Naive B cell (primary cell): Measurements from ENCODE around the gene CCDC137. TPM values are rescaled to one million over a fixed set of nuclear protein-coding genes. Genes with fewer than 3 reads are reported as not detected.

Experiments
- ATAC-seq, 2 donors: fragments of 150-1000 bp; cut with Tn5 transposase; 2 replicates each; pipeline ENCODE4 v1.10.0; 2021; ENCODE audit warnings: low read depth in 2 of 2, mild to moderate bottlenecking in 2 of 2, moderate library complexity in 2 of 2
- DNase-seq: peaks from one replicate; pipeline ENCODE4 v3.0.0; 2022
- H3K27ac Mint-ChIP-seq, 6 donors: one replicate each; pipeline ENCODE4 v1.8.0; 2020 to 2022; ENCODE audit warnings: mild to moderate bottlenecking in 6 of 6, mixed read lengths in 6 of 6, moderate library complexity in 5 of 6, inconsistent platforms in 2 of 6
- H3K27me3 Mint-ChIP-seq, 3 donors: one replicate each; pipeline ENCODE4 v1.8.0; 2021 to 2022; ENCODE audit warnings: mixed read lengths in 3 of 3, mild to moderate bottlenecking in 1 of 3
- H3K36me3 Mint-ChIP-seq, 2 donors: one replicate each; pipeline ENCODE4 v1.8.0; 2020 to 2022; ENCODE audit warnings: mixed read lengths in 2 of 2, inconsistent platforms in 1 of 2, mild to moderate bottlenecking in 1 of 2
- H3K4me1 Mint-ChIP-seq, 3 donors: one replicate each; pipeline ENCODE4 v1.8.0; 2020 to 2022; ENCODE audit warnings: mixed read lengths in 3 of 3, inconsistent platforms in 1 of 3, mild to moderate bottlenecking in 1 of 3, moderate library complexity in 1 of 3
- H3K4me3 Mint-ChIP-seq, 8 donors: one replicate each; pipeline ENCODE4 v1.8.0; 2020 to 2022; ENCODE audit warnings: mild to moderate bottlenecking in 8 of 8, mixed read lengths in 8 of 8, moderate library complexity in 8 of 8, inconsistent platforms in 2 of 8
- H3K9me3 Mint-ChIP-seq, 7 donors: one replicate each; pipeline ENCODE4 v1.8.0; 2020 to 2022; ENCODE audit warnings: mixed read lengths in 7 of 7, mild to moderate bottlenecking in 5 of 7, inconsistent platforms in 2 of 7, moderate library complexity in 1 of 7
- polyA plus RNA-seq, 6 donors: library from polyadenylated mRNA; unstranded; fragments of 300-500 nt; fragmentation: Illumina TruSeq; gene quantifications; one replicate each; pipeline ENCODE4 v1.2.3, GENCODE V29; 2021; ENCODE audit warnings: low read depth in 6 of 6

The CCDC137 gene
- polyA plus RNA-seq, 6 donors from 2014 or later: 3.2 to 29.4 (median 12.3) TPM

GRCh38 chr17:81690549-81690948, 24.0 kb downstream of the CCDC137 start:
- H3K9me3 Mint-ChIP-seq: no peaks in the 10 kb centered on the region
- DNase-seq (no peak), ATAC-seq (no peak)
- H3K27ac Mint-ChIP-seq: no peak overlapping the region
- H3K4me3 Mint-ChIP-seq: no peak overlapping the region
- no peaks in the 10 kb centered on the region for H3K36me3 Mint-ChIP-seq
- H3K4me1 Mint-ChIP-seq: peaks cover 24 to 29% (median 26%) of the 10 kb centered on the region in 3 donors
- H3K27me3 Mint-ChIP-seq: no peaks in the 10 kb centered on the region

DNA sequence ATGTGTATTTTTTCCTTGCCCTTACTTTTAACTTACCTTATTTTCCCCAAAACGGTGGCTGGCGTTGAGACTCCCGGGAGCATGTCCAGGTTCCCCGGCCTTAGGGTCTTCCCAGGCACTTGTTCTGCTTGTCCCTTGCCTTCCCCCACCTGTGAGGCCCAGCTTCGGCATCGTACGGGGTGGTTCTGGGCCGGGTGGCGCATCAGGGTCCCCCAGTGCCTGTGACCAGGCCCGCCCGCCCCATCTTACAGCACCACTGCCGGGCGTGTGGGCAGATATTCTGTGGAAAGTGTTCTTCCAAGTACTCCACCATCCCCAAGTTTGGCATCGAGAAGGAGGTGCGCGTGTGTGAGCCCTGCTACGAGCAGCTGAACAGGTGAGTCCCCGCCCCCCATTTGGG, 24.7 kb downstream of the CCDC137 start:
- H3K4me3 Mint-ChIP-seq: no peak overlapping the region
- H3K27me3 Mint-ChIP-seq: no peaks in the 10 kb centered on the region
- no peak for DNase-seq
- no peaks in the 10 kb centered on the region for H3K9me3 Mint-ChIP-seq
- no peak for ATAC-seq
- H3K27ac Mint-ChIP-seq: no peak overlapping the region
- peaks cover 17 to 27% (median 25%) of the 10 kb centered on the region in 3 donors for H3K4me1 Mint-ChIP-seq
- no peaks in the 10 kb centered on the region for H3K36me3 Mint-ChIP-seq

GRCh38 chr17:81691608-81692007, 25.1 kb downstream of the CCDC137 start:
- Mint-ChIP-seq H3K9me3 (no peaks in the 10 kb centered on the region), H3K36me3 (no peaks in the 10 kb centered on the region), H3K27ac (no peak overlapping the region), H3K4me1 (peaks cover 15 to 27% (median 21%) of the 10 kb centered on the region in 3 donors), H3K27me3 (no peaks in the 10 kb centered on the region), H3K4me3 (no peak overlapping the region)
- ATAC-seq (no peak), DNase-seq (no peak)

DNA sequence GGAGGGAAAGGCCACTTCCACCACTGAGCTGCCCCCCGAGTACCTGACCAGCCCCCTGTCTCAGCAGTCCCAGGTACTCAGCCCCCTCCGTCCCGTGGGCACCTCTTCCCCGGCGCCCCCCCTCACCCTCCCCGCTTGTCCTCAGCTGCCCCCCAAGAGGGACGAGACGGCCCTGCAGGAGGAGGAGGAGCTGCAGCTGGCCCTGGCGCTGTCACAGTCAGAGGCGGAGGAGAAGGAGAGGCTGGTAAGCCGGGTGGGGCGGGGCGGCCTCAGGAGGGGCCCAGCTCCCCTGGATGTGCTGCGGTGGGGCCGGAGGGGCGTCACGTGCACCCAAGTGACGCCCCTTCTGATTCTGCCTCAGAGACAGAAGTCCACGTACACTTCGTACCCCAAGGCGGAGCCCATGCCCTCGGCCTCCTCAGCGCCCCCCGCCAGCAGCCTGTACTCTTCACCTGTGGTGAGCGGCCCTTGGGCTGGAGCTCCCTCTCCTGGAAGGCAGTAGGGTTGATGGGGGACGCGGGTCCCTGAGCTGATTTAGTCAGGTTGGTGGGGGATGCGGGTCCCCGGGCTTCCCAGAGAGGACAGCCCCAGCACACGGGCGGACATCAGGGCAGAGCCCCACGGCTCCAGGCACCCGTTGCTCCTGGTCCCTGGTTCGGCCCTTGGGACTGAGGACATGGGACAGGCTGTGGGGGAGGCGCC, 27.1 kb downstream of the CCDC137 start:
- Mint-ChIP-seq H3K36me3 (no peaks in the 10 kb centered on the region), H3K27ac (no peak overlapping the region), H3K4me1 (peaks cover 11 to 18% (median 12%) of the 10 kb centered on the region in 3 donors), H3K4me3 (no peak overlapping the region), H3K27me3 (no peaks in the 10 kb centered on the region), H3K9me3 (no peaks in the 10 kb centered on the region)
- ATAC-seq (no peak), DNase-seq (no peak)

DNA sequence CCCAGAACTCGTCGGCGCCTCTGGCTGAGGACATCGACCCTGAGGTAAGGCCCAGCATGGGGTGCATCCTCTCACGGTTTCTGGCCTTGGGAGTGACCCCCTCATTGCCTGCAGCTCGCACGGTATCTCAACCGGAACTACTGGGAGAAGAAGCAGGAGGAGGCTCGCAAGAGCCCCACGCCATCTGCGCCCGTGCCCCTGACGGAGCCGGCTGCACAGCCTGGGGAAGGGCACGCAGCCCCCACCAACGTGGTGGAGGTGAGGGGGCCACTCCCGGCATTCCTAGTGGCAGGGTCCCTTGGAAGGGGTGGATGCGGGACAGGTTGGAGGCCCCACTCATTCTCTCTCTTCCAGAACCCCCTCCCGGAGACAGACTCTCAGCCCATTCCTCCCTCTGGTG, 28.3 kb downstream of the CCDC137 start:
- H3K9me3 Mint-ChIP-seq: no peaks in the 10 kb centered on the region
- H3K4me1 Mint-ChIP-seq: peaks cover 1 to 8% (median 6%) of the 10 kb centered on the region in 3 donors
- no peak for ATAC-seq
- peak overlapping the region in 1 of 6 donors; percentile 33 for H3K27ac Mint-ChIP-seq
- peak overlapping the region in 1 of 8 donors; percentile 33 for H3K4me3 Mint-ChIP-seq
- no peaks in the 10 kb centered on the region for H3K36me3 Mint-ChIP-seq
- no peak for DNase-seq
- no peaks in the 10 kb centered on the region for H3K27me3 Mint-ChIP-seq

DNA sequence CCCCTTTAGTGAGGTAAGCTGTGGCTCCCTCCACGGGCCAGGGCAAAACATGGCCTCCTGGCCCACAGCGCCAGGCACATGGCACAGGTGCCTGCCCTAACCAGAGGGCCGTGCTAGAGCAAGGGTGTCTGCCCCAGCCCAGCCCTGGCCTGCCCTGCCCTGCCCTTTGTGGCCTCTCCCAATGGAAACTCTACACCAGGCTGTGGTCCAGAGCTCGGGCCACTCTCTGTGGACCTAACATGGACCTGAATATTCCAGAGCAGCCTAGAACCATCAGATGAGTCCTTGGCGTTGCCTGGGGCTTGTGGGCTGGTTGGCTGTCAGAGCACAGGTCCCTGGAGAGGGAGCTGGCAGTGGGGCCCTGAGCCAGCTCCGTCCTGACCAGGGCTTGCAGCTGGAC, 28.7 kb downstream of the CCDC137 start:
- no peak for ATAC-seq
- Mint-ChIP-seq H3K4me3 (peak overlapping the region in 1 of 8 donors; percentile 33), H3K4me1 (peaks cover under 1 to 5% (median 3%) of the 10 kb centered on the region in 3 donors), H3K9me3 (no peaks in the 10 kb centered on the region), H3K27me3 (no peaks in the 10 kb centered on the region), H3K27ac (peak overlapping the region in 2 of 6 donors; percentile 33 to 34), H3K36me3 (no peaks in the 10 kb centered on the region)
- no peak for DNase-seq

DNA sequence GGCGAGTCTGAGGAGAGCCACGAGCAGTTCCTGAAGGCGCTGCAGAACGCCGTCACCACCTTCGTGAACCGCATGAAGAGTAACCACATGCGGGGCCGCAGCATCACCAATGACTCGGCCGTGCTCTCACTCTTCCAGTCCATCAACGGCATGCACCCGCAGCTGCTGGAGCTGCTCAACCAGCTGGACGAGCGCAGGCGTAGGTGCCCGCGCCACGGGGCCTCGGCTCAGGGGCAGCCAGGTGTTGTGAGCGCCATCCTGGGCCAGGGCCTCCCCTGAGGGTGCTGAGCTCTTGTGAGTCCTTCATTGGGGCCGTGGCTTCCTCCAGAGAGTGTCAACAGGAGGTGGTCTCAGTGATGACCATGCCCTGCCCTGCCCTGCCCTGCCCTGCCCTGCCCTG, 29.3 kb downstream of the CCDC137 start:
- no peaks in the 10 kb centered on the region for H3K9me3 Mint-ChIP-seq
- ATAC-seq (no peak), DNase-seq (no peak)
- H3K4me3 Mint-ChIP-seq: no peak overlapping the region
- no peak overlapping the region for H3K27ac Mint-ChIP-seq
- no peaks in the 10 kb centered on the region for H3K36me3 Mint-ChIP-seq
- H3K27me3 Mint-ChIP-seq: no peaks in the 10 kb centered on the region
- H3K4me1 Mint-ChIP-seq: peaks cover 5% of the 10 kb centered on the region in 3 donors

DNA sequence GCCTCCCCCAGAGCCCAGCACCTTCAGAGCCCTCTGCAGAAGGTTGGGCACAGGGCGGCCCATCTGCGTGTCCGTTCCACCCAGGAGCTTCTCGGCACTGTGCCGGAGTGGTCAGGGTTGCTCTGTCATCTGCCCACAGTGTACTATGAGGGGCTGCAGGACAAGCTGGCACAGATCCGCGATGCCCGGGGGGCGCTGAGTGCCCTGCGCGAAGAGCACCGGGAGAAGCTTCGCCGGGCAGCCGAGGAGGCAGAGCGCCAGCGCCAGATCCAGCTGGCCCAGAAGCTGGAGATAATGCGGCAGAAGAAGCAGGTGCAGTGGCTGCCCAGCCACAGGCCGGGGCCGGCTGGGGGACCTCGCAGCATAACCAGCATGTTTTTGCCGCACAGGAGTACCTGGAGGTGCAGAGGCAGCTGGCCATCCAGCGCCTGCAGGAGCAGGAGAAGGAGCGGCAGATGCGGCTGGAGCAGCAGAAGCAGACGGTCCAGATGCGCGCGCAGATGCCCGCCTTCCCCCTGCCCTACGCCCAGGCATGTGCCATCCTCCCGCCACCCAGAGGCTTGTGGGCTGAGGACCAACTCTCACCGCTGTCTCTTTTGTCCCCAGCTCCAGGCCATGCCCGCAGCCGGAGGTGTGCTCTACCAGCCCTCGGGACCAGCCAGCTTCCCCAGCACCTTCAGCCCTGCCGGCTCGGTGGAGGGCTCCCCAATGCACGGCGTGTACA, 29.8 kb downstream of the CCDC137 start:
- DNase-seq: no peak
- no peaks in the 10 kb centered on the region for H3K9me3 Mint-ChIP-seq
- H3K4me1 Mint-ChIP-seq: peaks cover under 1 to 10% (median 9%) of the 10 kb centered on the region in 3 donors
- ATAC-seq: no peak
- no peak overlapping the region for H3K27ac Mint-ChIP-seq
- no peaks in the 10 kb centered on the region for H3K27me3 Mint-ChIP-seq
- no peak overlapping the region for H3K4me3 Mint-ChIP-seq
- H3K36me3 Mint-ChIP-seq: no peaks in the 10 kb centered on the region

GRCh38 chr17:81697261-81698044, 30.9 kb downstream of the CCDC137 start:
- no peak for ATAC-seq
- no peaks in the 10 kb centered on the region for H3K9me3 Mint-ChIP-seq
- no peaks in the 10 kb centered on the region for H3K27me3 Mint-ChIP-seq
- H3K4me3 Mint-ChIP-seq: no peak overlapping the region
- H3K27ac Mint-ChIP-seq: peak overlapping the region in 2 of 6 donors; percentile 77 to 78
- no peaks in the 10 kb centered on the region for H3K36me3 Mint-ChIP-seq
- DNase-seq: no peak
- H3K4me1 Mint-ChIP-seq: peaks cover 11 to 17% (median 12%) of the 10 kb centered on the region in 3 donors

- Mint-ChIP-seq H3K9me3 (no peaks in the 10 kb centered on the region), H3K27ac (peak overlapping the region in 3 of 6 donors; percentile 47 to 80 (median 74)), H3K4me1 (peaks cover 17 to 33% (median 21%) of the 10 kb centered on the region in 3 donors), H3K4me3 (peak overlapping the region in 3 of 8 donors; percentile 16 to 61 (median 58)), H3K27me3 (no peaks in the 10 kb centered on the region), H3K36me3 (no peaks in the 10 kb centered on the region)
- no peak for ATAC-seq
- DNase-seq: no peak
Observed at GRCh38 chr17:81700353-81701287, 34.1 kb downstream of the CCDC137 start.

DNA sequence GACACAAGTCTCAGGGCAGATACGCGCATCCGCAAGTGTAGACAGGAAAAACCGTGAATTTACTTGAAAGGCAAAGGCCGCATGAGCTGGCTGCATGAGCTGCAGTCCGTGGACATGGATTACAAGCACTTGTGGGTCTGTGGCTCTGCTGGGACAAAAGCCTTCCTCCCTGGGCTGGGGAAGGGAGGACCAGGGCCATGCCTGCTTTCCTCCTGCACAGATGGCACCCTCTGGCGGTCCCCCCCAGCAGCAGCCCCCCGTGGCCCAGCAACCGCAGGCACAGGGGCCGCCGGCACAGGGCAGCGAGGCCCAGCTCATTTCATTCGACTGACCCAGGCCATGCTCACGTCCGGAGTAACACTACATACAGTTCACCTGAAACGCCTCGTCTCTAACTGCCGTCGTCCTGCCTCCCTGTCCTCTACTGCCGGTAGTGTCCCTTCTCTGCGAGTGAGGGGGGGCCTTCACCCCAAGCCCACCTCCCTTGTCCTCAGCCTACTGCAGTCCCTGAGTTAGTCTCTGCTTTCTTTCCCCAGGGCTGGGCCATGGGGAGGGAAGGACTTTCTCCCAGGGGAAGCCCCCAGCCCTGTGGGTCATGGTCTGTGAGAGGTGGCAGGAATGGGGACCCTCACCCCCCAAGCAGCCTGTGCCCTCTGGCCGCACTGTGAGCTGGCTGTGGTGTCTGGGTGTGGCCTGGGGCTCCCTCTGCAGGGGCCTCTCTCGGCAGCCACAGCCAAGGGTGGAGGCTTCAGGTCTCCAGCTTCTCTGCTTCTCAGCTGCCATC, 34.9 kb downstream of the CCDC137 start:
- Mint-ChIP-seq H3K9me3 (no peaks in the 10 kb centered on the region), H3K27ac (peak overlapping the region in 5 of 6 donors; percentile 71 to 97 (median 77)), H3K4me1 (peaks cover 20 to 37% (median 24%) of the 10 kb centered on the region in 3 donors), H3K36me3 (peaks cover 0 to 4% of the 10 kb centered on the region in 2 donors), H3K4me3 (peak overlapping the region; percentile 20 to 94 (median 90)), H3K27me3 (no peaks in the 10 kb centered on the region)
- ATAC-seq: no peak
- no peak for DNase-seq
